Muscle of back (tissue), 11 donors: ENCODE data around the gene UCHL3. TPM values are rescaled to one million over a fixed set of nuclear protein-coding genes. Genes with fewer than 3 reads are reported as not detected.
A peak's percentile ranks its signal among the peaks of the same experiment; 100 is the strongest.
"Not testable (repeated sequence)": the region's sequence is repeated elsewhere in the genome, so short reads cannot be mapped to it uniquely, and the experiment has no call there.

ENCODE experiments used
- DNase-seq, 3 donors: peaks; one replicate each; pipeline versions ENCODE4 v3.0.0 to v3.0.0-alpha.2; 2013
- polyA plus RNA-seq, 10 donors: library from polyadenylated mRNA; unstranded; fragments of 120-200 nt; gene quantifications; one replicate each; pipeline ENCODE4 v1.2.1, GENCODE V29; 2013; ENCODE audit not compliant: insufficient read length in 10 of 10

UCHL3 gene
- polyA plus RNA-seq, 10 donors = 13.0 to 28.9 (median 19.7) TPM

DNA sequence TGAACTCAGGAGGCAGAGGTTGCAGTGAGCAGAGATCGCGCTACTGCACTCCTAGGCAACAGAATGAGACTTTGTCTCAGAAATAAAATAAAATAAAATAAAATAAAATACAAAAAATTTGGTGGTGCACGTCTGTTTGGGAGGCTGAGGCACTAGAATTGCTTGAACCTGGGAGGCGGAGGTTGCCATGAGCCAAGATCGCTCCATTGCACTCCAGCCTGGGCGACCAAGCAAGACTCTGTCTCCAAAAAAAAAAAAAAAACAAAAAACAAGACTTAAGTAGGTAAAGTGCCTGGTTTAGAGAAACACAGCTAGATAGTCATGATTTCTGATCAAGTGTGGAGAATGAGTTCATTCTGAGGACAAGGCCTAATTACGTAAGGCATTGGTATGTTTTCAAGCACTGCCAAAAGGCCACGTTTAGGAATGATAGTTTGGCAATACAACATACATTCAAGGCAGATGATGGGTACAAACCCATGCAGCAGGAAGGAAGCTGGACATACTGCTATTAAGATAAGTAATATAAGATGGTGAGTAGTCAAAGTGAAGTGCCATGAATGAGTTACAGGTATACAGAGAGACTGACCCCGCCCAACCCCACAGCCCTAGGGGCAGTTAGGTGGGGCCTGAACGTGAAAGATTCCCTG is 4.8 kb upstream of the UCHL3 start:
- DNase-seq = peak in 1 of 3 donors; percentile 41

DNA sequence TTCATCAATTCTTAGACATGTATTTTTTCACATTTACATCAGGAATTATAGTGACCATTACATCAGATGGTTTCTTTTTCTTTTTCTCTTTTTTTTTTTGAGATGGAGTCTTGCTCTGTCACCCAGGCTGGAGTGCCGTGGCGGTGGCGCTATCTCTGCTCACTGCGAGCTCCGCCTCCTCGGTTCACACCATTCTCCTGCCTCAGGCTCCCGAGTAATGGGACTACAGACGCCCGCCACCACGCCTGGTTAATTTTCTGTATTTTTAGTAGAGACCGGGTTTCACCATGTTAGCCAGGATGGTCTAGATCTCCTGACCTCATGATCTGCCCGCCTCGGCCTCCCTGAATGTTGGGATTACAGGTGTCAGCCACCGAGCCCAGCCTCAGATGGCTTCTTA is 4.2 kb upstream of the UCHL3 start:
- not testable (repeated sequence) for DNase-seq

DNA sequence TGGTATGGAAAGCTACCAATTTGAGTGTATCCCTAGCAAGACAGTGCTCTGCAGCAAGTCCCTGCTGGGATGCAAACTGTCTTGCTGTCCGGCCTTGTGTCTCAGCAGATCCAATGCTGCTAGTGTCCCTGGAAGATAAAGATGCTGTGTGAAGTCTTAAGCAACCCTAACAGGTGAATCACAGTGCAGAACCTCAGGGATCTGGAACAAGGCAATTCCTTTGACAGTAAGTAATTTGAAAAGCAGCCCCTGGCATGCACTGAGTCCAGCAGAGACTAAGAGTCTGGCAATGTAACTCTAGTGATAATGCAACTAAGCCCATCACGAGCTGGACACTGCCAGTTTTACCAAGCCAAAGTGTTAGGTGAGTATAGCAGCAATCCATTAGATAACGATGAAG is 1.7 kb upstream of the UCHL3 start:
- no peak for DNase-seq

DNA sequence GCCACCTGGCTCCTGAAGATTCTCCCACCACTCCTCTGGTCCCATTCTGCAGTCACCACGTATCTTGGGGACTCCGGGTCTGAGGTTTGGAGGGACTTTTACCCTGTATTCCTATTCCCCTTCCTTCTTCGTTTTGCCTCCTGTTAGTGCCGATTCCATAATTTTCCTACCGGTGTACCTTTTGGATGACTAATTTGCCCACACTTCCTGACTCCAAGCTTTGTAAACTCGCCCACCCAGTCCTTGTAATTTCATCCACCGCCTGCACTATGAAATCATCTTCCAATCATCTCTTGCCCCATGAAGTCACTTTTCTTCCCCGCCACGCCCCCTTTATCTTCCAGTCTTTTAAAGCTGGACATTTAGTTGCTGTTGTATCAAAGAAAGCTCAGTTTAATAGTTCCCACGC is 572 bp downstream of the UCHL3 start:
- DNase-seq = peak; percentile 33 to 70 (median 48)

DNA sequence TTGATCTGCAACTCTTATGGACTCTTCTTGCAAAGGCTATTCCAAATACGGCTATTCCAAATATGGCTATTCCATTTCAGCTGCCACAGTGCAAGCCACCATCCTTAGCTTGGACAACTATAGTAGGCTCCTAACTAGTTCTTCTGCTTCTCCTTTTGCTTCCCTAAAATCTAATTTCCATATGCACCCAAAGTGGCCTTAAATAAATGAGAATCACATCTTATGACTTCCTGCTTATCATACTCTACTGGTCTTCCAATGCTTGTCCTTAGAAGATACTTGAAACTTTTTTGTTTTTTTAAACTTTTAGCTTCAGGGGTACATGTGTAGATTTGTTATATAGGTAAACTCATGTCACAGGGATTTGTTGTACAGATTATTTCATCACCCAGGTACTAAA is 4.9 kb downstream of the UCHL3 start:
- no peak for DNase-seq

DNA sequence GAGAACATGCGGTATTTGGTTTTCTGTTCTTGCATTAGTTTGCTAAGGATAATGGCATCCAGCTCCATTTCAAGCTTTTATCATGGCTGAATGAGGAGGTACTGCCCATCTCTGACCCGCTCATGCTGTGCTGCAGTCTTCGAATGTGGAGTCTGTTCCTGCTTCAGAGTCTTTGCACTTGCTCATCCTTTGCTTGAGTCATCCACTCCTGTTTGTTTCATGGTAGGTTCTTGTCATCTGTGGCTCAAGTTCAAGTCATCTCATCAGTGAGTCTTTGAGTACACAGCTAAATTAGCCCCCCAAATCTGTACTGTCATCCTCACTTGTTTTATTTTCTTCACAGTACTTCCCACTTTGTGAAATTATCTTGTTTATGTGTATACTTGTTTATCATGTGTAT is 5.4 kb downstream of the UCHL3 start:
- DNase-seq = no peak

DNA sequence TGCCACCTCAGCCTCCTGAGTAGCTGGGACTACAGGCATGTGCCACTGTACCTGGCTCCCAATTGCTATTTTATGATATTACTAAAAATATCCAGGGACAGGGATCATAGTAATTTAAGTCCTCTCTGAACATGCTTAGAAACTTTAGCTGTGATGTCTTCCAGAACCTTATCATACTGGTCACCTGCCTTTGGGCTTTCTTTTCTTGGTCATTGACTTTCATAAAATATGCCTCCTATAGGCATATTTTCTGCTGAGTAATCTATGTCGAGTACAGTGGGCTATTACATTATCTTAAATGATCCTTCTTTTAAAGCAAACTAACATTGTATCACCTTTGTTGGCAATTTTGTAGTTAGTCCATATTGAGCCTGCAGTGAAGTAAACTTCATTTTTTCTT is 6.2 kb downstream of the UCHL3 start:
- no peak for DNase-seq

DNA sequence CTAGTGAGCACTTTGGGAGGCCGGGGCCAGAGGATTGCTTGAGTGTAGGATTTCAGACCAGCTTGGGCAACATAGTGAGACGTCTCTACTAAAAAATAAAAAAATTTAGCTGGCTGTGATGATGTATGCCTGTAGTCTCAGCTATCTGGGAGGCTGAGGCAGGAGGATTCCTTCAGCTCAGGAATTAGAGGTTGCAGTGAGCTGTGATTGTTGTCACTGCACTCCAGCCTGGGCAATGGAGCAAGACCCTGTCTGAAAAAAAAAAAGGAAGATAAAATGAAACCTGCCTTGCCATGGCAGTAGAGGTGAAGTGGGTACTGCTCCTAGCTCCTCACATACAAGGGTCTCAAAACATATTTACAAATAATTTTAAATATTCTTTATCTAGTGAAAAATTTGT is 7.4 kb downstream of the UCHL3 start:
- DNase-seq = no peak

DNA sequence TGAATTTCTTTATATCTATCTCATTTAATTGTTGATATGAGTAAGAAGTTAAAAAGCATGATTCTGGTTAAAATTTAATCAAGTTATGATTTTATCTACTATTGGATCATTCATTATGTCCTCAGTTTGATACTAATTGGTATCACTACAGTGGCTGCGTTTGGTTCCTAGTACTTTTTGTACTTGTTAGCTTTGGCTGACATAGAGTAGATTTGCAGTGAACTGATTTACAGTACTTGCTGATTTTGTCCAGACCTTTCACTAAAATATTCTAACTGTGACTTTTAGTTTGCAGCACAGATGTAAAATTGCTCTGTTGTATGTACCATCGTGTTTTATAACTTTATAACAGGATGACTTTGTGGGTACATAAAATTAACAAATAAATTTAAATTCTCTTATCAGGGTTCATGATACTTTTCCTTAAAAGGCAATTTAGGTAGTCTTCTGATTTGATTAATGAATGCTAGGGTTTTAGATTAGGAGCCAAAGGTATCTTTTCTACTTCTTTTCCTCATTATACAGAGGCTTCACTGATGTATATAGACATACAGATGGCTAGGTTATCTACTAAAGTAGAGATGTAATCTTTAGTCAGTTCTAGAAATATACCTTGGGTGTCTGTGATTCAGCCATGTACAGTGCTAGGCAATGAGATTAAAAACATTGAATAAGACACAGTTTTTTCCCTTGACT is 8.7 kb downstream of the UCHL3 start:
- no peak for DNase-seq

DNA sequence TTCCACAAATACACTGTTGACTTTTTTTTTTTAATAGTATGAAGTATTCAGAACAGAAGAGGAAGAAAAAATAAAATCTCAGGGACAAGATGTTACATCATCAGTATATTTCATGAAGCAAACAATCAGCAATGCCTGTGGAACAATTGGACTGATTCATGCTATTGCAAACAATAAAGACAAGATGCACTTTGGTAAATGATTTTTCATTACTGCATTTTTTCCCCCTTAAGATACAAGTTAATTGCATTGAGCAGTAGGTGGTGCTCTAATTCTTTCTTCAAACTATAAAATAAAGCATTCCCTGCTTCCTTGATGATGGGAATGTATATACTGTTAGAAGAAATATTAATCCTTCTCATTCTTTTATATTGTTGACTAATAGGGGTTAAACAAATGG is 17.1 kb downstream of the UCHL3 start:
- DNase-seq = peak in 1 of 3 donors; percentile 22

DNA sequence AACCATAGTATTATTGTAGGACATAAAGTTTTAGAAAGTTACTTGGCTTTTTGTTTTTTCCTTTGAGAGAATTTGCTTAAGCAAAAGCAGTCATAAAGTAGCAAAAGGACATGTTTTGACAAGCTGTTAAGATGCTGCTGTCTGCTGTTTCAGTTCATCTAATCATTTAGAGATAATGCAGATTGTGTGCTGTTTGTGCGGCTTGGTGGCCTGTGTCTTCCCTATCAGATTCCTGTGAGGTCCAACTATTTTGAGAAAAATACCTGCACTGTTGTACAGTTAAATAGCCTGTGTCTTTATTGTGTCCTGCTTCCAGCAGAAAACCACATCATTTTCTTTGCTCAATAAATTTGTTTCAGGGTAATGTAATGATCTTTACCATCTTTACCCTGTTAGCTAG is 20.0 kb downstream of the UCHL3 start:
- DNase-seq = no peak

DNA sequence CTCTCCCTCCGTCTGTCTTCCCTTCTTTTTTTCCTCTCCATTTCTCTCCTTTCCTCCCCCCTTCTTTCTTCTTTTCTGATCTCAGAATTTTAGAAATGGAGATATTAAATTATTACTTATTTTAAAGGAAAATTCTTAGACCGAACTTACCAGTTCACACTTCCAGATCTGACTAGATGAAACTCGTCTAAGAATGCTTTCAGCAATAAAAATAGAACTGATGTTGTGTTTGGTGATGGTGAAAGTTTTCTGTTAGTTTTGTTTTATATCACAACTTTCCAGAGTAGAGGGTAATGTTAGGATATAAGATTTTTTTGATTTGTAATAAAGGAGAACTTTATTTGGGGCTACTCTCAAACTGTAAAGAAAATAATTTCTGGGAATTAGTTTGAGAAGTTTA is 29.9 kb downstream of the UCHL3 start:
- DNase-seq = no peak

DNA sequence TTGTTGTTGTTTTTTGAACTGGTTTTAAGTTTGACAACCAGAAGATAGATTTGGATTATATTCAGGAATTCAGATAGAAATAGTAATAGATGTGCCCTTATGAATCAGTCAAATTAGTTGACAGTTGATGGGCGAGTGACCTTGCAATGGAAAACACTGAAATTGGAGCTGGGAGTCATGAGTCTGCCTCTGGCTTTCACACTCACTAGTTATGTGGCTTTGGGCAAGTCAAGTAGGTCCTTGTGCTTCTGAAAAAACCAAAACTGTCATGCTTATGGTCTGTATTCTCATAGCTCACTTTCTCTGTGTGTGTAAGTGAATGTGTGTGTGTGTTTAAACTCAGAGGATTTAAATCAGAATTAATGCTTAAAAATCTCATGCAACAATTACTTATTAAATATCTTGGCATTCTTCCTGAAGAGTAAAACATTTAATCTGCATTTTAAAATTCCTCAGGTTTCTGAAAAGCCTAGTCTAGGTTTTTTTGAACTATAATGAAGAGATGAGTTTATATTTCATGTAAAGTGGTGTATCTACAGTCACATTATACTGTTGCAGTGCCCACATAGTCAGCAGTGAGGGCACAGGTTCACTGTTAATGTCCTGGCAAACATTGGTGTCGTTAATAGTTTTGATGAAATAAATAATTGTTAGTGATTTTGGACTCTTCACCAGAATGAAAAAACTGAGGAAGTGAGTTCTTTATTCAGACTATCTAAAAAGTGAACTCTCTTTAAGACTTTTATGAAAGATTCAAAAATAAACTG is 32.5 kb downstream of the UCHL3 start:
- peak in 1 of 3 donors; percentile 20 for DNase-seq

DNA sequence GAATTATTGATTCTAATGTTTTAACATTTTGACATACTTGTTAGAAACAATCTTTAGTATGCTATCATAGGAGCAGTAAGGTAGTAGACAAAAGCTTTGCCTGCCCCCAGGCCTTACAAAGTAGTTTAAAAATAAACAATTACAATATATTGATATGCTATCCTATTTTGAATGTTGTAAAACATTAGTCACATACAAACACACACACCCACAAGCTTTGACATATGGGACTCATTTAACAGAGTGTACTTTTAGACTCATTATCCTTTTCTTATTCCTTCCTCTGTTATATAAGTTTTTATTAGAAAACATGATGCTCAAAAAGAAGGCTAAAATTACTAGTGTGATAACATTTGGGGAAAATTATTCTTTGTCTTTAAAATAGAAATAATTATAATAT is 33.5 kb downstream of the UCHL3 start:
- DNase-seq = no peak

DNA sequence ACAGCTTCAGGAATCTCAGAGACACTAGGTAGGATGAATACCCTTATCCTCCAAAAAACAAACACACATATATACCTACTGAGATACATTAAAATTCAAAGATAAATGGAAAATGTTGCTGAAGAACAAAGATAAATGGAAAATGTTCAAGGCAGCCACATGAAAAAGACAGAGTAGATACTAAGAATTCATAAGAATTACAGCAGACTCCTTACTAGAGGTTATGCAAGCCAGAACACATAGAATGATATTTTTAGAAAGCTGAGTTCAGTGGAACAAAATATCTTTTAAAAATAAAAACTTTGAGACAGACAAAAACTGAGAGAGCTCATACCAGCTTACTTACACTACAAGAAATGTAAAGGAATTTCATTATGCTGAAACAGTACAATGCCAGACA is 35.6 kb downstream of the UCHL3 start:
- no peak for DNase-seq

DNA sequence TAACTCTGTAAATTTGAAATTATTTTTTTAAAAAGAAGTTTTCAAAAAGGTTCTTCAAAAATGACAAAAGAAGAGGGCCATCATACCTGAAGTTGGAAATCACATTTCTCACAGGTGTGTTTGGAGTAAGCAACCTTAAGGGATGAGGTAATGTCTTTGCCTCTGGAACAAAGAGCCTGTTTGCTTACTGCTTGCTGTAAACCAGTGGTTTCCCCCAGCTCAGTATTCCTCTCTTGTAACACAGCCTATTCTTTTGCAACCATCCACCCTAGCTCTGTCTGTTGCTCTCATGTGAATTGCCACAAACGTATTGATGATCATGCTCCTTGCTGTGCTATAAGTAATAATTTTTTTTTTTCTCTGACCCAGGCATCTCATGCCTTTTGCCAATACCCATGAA is 38.1 kb downstream of the UCHL3 start:
- DNase-seq = no peak

DNA sequence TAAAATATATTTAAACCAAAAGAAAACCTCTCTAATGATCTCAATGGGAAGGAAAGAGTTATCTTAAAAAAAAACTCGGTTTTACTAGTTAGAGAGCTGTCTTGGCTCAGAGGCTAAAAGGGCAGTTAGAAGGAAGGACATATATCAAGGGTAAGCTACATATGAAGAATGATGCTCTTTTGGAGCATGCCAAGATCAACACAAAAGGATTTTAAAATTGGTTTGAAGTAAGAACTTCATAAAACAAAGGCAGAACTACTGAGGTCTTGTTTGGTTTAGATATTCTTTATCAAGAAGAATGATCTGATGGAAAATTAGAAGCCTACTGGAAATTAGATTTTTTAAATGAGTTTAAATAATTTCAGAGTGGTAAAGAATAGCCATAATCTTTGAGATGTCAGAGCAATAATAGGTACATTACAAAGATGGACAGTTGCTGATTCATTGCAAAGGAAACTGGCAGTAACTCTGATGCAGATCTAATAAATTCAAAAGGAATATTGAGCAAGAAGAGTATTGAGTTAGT is 47.1 kb downstream of the UCHL3 start:
- no peak for DNase-seq

DNA sequence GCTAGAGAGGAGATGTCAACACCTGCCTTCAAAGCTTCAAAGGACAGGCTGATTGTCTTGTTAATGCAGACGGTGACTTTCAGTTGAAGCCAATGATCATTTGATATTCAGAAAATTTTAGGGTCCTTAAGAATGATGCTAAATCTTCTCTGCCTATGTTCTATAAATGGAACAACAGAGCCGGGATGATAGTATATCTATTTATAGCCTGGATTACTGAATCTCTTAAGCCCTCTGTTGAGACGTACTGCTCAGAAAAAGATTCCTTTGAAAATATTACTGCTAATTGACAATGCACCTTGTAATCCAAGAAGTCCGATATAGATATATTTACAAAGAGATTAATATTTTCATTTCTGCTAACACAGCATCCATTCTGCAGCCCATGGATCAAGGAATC is 50.8 kb downstream of the UCHL3 start:
- no peak for DNase-seq

DNA sequence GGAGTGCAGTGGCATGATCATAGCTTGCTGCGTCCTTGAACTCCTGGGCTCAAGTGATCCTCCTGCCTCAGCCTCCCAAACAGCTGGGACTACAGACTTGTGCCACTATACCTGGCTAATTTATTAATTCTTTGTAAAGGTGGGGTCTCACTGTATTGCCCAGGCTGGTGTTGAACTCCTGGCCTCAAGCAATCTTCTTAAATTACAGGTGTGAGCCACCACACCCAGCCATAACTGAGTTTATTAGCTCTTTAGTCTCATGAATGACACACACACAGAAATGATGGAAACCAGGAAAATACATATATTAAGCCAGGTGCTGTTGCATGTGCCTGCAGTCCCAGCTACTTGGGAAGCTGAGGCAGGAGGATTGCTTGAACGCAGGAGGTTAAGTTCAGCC is 53.4 kb downstream of the UCHL3 start:
- no peak for DNase-seq

DNA sequence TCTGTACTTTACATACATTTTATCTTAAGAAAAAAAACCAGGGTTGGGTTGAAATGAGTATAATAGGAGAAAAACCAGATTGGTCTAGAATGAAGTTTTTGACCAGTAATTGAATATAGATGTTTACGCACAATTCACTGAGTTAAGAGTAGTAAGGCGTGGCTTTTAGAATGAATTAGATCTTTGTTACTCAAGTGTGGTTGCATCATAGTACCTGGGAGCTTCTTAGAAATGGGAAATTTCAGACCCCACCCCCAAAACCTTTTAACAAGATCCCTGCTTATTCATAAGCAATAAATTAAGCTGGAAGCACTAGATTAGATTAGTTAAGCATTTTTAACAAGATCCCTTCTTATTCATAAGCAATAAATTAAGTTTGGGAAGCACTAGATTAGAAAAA is 57.9 kb downstream of the UCHL3 start:
- DNase-seq = no peak

DNA sequence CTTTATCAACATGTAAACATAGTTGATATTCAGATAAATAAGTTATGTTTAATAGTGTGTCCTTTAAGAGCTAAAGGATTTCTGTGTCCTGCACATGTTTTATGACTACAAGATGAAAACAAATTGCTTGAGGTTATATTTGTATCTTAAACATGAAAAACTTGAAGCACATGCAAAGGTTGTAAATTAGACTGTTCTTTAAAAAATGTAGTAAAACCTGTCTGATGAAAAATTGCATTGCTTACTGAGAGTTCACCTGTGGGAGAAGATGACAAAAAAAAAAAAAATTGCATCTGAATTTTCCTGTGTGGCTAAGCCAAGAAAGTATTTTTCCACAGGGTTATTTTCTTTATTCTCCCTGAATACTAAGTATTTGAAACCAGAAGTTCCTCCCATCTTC is 60.9 kb downstream of the UCHL3 start:
- no peak for DNase-seq

DNA sequence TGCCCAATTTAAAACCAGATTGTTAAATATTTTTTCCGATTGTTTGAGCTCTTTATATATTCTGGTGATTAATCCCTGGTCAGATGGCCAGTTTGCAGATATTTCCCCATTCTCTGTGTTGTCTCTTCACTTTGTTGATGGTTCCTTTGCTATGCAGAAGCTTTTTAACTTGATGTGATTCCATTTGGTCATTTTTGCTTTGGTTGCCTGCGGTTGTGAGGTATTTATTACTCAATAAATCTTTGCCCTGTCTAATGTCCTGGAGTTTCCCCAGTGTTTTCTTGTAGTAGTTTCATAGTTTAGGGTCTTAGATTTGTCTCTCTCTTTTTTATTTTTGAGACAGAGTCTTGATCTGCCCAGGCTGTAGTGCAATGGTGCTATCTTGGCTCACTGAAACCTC is 62.8 kb downstream of the UCHL3 start:
- DNase-seq = no peak

DNA sequence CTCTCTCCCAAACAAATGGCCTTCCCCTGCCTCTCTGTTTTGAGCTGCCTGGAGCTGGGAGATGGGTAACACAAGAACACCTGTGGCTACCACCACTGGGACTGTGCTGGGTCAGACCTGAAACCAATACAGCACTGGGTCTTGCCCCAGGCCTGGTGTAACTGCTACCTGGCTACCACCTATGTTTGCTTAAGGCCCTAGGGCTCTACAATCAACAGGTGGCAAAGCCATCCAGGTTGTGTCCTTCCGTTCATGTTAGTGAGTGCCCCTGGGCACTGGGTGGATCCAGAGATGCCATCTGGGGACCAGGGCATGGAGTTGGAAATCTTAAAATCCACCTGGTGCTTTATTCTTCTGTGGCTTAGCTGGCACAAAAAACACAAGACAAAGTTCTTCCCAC is 67.6 kb downstream of the UCHL3 start:
- no peak for DNase-seq
